GM19240 (cell line): ENCODE measurements around the gene PPP4R4.
"Not testable (repeated sequence)": the region's sequence is repeated elsewhere in the genome, so short reads cannot be mapped to it uniquely, and the experiment has no call there.

Experiments
- DNase-seq: peaks from one replicate; pipeline ENCODE4 v3.0.0; 2011; ENCODE audit warnings: low spot score; ENCODE audit not compliant: insufficient read length

Gene PPP4R4

GRCh38 chr14:94179244-94179643, 5.1 kb downstream of the PPP4R4 start:
- DNase-seq, result no peak

GRCh38 chr14:94180655-94181271, 6.6 kb downstream of the PPP4R4 start:
- DNase-seq, result no peak

GRCh38 chr14:94181835-94182234, 7.7 kb downstream of the PPP4R4 start:
- DNase-seq, result no peak

- no peak for DNase-seq
Measured at GRCh38 chr14:94192536-94192935, 18.4 kb downstream of the PPP4R4 start.

- DNase-seq, result no peak
Measured at GRCh38 chr14:94193776-94194175, 19.7 kb downstream of the PPP4R4 start.

GRCh38 chr14:94196057-94196456, 21.9 kb downstream of the PPP4R4 start:
- no peak for DNase-seq

GRCh38 chr14:94203473-94204210, 29.5 kb downstream of the PPP4R4 start:
- no peak for DNase-seq

- DNase-seq, result no peak
Measured at GRCh38 chr14:94213021-94213420, 38.9 kb downstream of the PPP4R4 start.

- no peak for DNase-seq
Measured at GRCh38 chr14:94213741-94214140, 39.6 kb downstream of the PPP4R4 start.

GRCh38 chr14:94217116-94217515, 43.0 kb downstream of the PPP4R4 start:
- DNase-seq, result no peak

- not testable (repeated sequence) for DNase-seq
Measured at GRCh38 chr14:94218198-94218886, 44.2 kb downstream of the PPP4R4 start.

GRCh38 chr14:94224040-94224439, 49.9 kb downstream of the PPP4R4 start:
- DNase-seq, result no peak

- no peak for DNase-seq
Measured at GRCh38 chr14:94225460-94226378, 51.6 kb downstream of the PPP4R4 start.

GRCh38 chr14:94227029-94227428, 52.9 kb downstream of the PPP4R4 start:
- DNase-seq, result no peak

GRCh38 chr14:94237046-94237445, 62.9 kb downstream of the PPP4R4 start:
- no peak for DNase-seq

- DNase-seq, result no peak
Measured at GRCh38 chr14:94237983-94238382, 63.9 kb downstream of the PPP4R4 start.

- no peak for DNase-seq
Measured at GRCh38 chr14:94239406-94239805, 65.3 kb downstream of the PPP4R4 start.

GRCh38 chr14:94244182-94244581, 70.1 kb downstream of the PPP4R4 start:
- DNase-seq, result no peak

- not testable (repeated sequence) for DNase-seq
Measured at GRCh38 chr14:94264195-94264594, 90.1 kb downstream of the PPP4R4 start.

- DNase-seq, result no peak
Measured at GRCh38 chr14:94267352-94267751, 93.2 kb downstream of the PPP4R4 start.

GRCh38 chr14:94268582-94268981, 94.5 kb downstream of the PPP4R4 start:
- not testable (repeated sequence) for DNase-seq
